Activated T-helper 1 cell treated with anti-CD3 and anti-CD28 coated beads, Interleukin-12 subunit alpha, Interleukin-12 subunit beta, Interleukin-2, Interleukin-4 antibody, amounts not matched to agents 30 ng/mL and 10 ng/mL and 1 ng/mL, durations not matched to agents 14 hours and 24 hours and 36 hours (primary cell): Measurements from ENCODE around the gene RFC4. TPM values are rescaled to one million over a fixed set of nuclear protein-coding genes. Genes with fewer than 3 reads are reported as not detected.
A peak's percentile ranks its signal among the peaks of the same experiment; 100 is the strongest.
"Not testable (repeated sequence)": the region's sequence is repeated elsewhere in the genome, so short reads cannot be mapped to it uniquely, and the experiment has no call there.

ENCODE experiments used
- DNase-seq: peaks from one replicate; pipeline ENCODE4 v3.0.0; 2021; ENCODE audit warnings: low spot score
- H3K27ac Mint-ChIP-seq: one replicate; pipeline ENCODE4 v1.8.0; 2021; ENCODE audit warnings: mild to moderate bottlenecking, mixed read lengths
- H3K27me3 Mint-ChIP-seq: one replicate; pipeline ENCODE4 v1.8.0; 2022; ENCODE audit warnings: mild to moderate bottlenecking, moderate library complexity, mixed read lengths; ENCODE audit not compliant: insufficient read depth
- H3K36me3 Mint-ChIP-seq: one replicate; pipeline ENCODE4 v1.8.0; 2021; ENCODE audit warnings: low read depth, mixed read lengths
- H3K4me1 Mint-ChIP-seq: one replicate; pipeline ENCODE4 v1.8.0; 2021; ENCODE audit warnings: low read depth, mixed read lengths
- H3K4me3 Mint-ChIP-seq: one replicate; pipeline ENCODE4 v1.8.0; 2021; ENCODE audit warnings: mild to moderate bottlenecking, moderate library complexity, mixed read lengths
- H3K9me3 Mint-ChIP-seq: one replicate; pipeline ENCODE4 v1.8.0; 2021; ENCODE audit warnings: mixed read lengths
- intact Hi-C: fragments of 100-400 bp; cut with micrococcal nuclease; formaldehyde crosslinking; loops from one replicate; pipeline ENCODE4 v1.15.1; 2024
- total RNA-seq: library from RNA; stranded (reverse); gene quantifications from 2 replicates; pipeline ENCODE4 v1.2.3, GENCODE V29; 2022

The RFC4 gene
- total RNA-seq, 1 donor from 2014 or later: 122 TPM

- H3K9me3 Mint-ChIP-seq: no peaks in the 10 kb centered on the region
- intact Hi-C loops: loop anchor here (1.0 to 5.0 kb wide), 4 partner anchors 15 to 838 kb away; partner anchors contain the start of gene RFC4
- no peak overlapping the region for H3K27ac Mint-ChIP-seq
- DNase-seq: no peak
- peaks cover 18% of the 10 kb centered on the region for H3K4me1 Mint-ChIP-seq
- peaks cover 8% of the 10 kb centered on the region for H3K27me3 Mint-ChIP-seq
- H3K36me3 Mint-ChIP-seq: peaks cover 4% of the 10 kb centered on the region
- no peak overlapping the region for H3K4me3 Mint-ChIP-seq
Measured at GRCh38 chr3:186821429-186822387, 15.4 kb upstream of the RFC4 start.

GRCh38 chr3:186818956-186819355, 12.7 kb upstream of the RFC4 start:
- H3K27me3 Mint-ChIP-seq: peaks cover under 1% of the 10 kb centered on the region
- no peaks in the 10 kb centered on the region for H3K9me3 Mint-ChIP-seq
- intact Hi-C loops: no loop called here
- no peak for DNase-seq
- H3K36me3 Mint-ChIP-seq: no peaks in the 10 kb centered on the region
- peaks cover 8% of the 10 kb centered on the region for H3K4me1 Mint-ChIP-seq
- H3K27ac Mint-ChIP-seq: no peak overlapping the region
- H3K4me3 Mint-ChIP-seq: no peak overlapping the region

DNA sequence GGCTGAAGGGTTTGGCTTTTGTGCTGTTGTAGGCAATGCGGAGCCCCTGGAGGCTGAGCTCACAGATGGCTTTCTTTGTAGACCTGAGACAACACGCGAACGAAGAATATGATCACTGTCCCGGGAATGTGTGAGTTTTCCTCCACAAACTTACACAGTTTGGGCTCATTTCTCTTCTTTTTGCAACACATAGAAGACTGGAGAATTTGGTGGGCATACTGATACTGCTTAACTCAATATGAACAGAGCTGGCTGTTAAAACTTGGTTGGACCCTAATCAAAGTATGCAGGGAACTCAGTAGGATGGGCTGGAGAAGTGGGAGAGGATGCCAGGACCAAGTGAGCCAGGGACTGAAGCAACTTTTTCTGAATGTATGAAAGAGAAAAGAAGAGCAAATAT, 12.2 kb upstream of the RFC4 start:
- Mint-ChIP-seq H3K27ac (no peak overlapping the region), H3K9me3 (no peaks in the 10 kb centered on the region), H3K4me1 (peaks cover 8% of the 10 kb centered on the region), H3K4me3 (no peak overlapping the region), H3K36me3 (no peaks in the 10 kb centered on the region), H3K27me3 (no peaks in the 10 kb centered on the region)
- DNase-seq: no peak
- intact Hi-C loops: no loop called here

GRCh38 chr3:186815435-186815834, 9.2 kb upstream of the RFC4 start:
- no peaks in the 10 kb centered on the region for H3K9me3 Mint-ChIP-seq
- H3K27me3 Mint-ChIP-seq: no peaks in the 10 kb centered on the region
- no peak overlapping the region for H3K4me3 Mint-ChIP-seq
- intact Hi-C loops: no loop called here
- H3K27ac Mint-ChIP-seq: no peak overlapping the region
- no peak for DNase-seq
- no peaks in the 10 kb centered on the region for H3K36me3 Mint-ChIP-seq
- H3K4me1 Mint-ChIP-seq: peaks cover 8% of the 10 kb centered on the region

DNA sequence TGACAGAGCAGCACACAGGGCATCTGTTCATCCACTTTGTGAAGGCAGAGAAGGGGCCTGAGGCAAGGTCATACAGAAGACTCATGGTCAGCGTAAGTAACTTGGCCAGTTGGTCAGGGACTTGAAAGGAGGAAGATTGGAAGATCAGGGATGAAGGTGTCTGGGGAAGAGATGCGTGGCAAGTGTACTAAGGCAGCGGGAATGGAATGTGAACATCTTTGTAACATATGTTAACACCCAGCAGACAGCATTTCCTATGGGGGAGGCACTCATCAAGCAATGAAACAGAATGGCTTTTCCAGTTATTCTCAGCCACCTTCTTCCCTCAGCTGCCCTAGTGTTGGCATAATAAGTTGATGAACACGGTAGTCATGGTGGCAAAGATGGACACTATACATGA, 7.8 kb upstream of the RFC4 start:
- no peak overlapping the region for H3K27ac Mint-ChIP-seq
- intact Hi-C loops: no loop called here
- no peak for DNase-seq
- peaks cover 8% of the 10 kb centered on the region for H3K4me1 Mint-ChIP-seq
- no peak overlapping the region for H3K4me3 Mint-ChIP-seq
- no peaks in the 10 kb centered on the region for H3K27me3 Mint-ChIP-seq
- H3K9me3 Mint-ChIP-seq: no peaks in the 10 kb centered on the region
- H3K36me3 Mint-ChIP-seq: no peaks in the 10 kb centered on the region

GRCh38 chr3:186811313-186811712, 5.0 kb upstream of the RFC4 start:
- H3K9me3 Mint-ChIP-seq, DNase-seq, H3K27me3 Mint-ChIP-seq, H3K27ac Mint-ChIP-seq, H3K36me3 Mint-ChIP-seq, H3K4me3 Mint-ChIP-seq, intact Hi-C loops: not testable (repeated sequence)
- H3K4me1 Mint-ChIP-seq: peaks cover 18% of the 10 kb centered on the region

GRCh38 chr3:186810336-186810996, 4.2 kb upstream of the RFC4 start:
- no peaks in the 10 kb centered on the region for H3K27me3 Mint-ChIP-seq
- no peaks in the 10 kb centered on the region for H3K36me3 Mint-ChIP-seq
- H3K4me3 Mint-ChIP-seq: no peak overlapping the region
- no peak overlapping the region for H3K27ac Mint-ChIP-seq
- no peak for DNase-seq
- H3K4me1 Mint-ChIP-seq: peaks cover 15% of the 10 kb centered on the region
- H3K9me3 Mint-ChIP-seq: no peaks in the 10 kb centered on the region
- intact Hi-C loops: no loop called here

DNA sequence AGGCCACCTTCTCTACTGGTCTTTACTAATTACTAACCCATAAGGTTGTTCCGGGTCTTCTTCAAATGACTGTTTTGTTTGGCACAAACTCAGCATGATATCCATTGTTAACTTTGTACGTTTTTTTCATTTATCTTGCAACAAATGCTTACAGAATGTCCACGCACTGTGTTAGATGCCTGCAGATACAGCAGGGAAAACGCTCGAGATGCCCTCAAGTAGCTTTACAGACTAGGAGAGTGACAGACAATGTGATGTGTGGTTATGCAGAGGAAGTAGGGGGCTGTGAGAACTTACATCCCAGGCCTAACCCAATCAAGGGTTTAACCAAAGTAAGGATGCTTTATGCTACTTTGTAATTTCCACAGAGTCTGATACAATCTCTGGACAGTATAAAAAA, 949 bp upstream of the RFC4 start:
- no peaks in the 10 kb centered on the region for H3K27me3 Mint-ChIP-seq
- peak overlapping the region; percentile 85 for H3K27ac Mint-ChIP-seq
- intact Hi-C loops: loop anchor here (5.0 kb wide), 2 partner anchors 190 to 870 kb away; partner anchors contain the start of gene TRA2B
- DNase-seq: no peak
- H3K36me3 Mint-ChIP-seq: peaks cover 16% of the 10 kb centered on the region
- H3K4me3 Mint-ChIP-seq: peak overlapping the region; percentile 93
- no peaks in the 10 kb centered on the region for H3K9me3 Mint-ChIP-seq
- H3K4me1 Mint-ChIP-seq: peaks cover 31% of the 10 kb centered on the region

DNA sequence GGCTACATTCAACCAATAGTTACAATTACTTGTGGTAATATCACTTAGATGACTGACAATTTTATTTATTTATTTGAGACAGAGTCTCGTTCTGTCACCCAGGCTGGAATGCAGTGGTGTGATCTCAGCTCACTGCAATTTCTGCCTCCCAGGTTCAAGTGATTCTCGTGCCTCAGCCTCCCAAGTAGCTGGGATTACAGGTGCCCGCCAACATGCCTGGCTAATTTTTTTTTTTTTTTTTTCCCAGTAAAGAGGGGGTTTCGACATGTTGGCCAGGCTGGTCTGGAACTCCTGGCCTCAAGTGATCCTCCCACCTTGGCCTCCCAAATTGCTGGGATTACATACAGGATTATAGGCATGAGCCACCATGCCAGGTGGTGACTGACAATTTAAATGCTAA, 2.8 kb downstream of the RFC4 start:
- H3K4me3 Mint-ChIP-seq, H3K9me3 Mint-ChIP-seq, DNase-seq, intact Hi-C loops, H3K27me3 Mint-ChIP-seq, H3K27ac Mint-ChIP-seq: not testable (repeated sequence)
- peaks cover 36% of the 10 kb centered on the region for H3K36me3 Mint-ChIP-seq
- H3K4me1 Mint-ChIP-seq: peaks cover 50% of the 10 kb centered on the region

DNA sequence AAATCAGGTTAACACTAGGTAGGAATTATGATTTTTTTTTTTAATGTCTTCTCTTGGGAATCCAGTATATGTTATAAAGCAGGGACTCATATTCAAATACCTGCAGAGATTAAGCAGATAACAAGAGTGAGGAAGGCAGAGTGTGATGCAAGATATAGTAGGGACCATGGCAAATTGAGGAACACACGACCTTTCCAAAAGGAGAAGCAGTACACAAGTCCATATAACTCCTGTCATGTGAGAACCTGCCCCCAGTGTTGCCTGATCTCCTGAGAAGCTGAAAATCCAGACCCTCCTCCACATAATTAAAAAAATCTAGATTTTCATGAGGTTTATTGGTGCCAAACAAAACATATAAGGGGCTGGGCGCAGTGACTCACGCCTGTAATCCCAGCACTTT, 3.6 kb downstream of the RFC4 start:
- no peak overlapping the region for H3K4me3 Mint-ChIP-seq
- no peaks in the 10 kb centered on the region for H3K9me3 Mint-ChIP-seq
- no peaks in the 10 kb centered on the region for H3K27me3 Mint-ChIP-seq
- intact Hi-C loops: no loop called here
- H3K27ac Mint-ChIP-seq: no peak overlapping the region
- no peak for DNase-seq
- H3K36me3 Mint-ChIP-seq: peaks cover 41% of the 10 kb centered on the region
- H3K4me1 Mint-ChIP-seq: peaks cover 54% of the 10 kb centered on the region

DNA sequence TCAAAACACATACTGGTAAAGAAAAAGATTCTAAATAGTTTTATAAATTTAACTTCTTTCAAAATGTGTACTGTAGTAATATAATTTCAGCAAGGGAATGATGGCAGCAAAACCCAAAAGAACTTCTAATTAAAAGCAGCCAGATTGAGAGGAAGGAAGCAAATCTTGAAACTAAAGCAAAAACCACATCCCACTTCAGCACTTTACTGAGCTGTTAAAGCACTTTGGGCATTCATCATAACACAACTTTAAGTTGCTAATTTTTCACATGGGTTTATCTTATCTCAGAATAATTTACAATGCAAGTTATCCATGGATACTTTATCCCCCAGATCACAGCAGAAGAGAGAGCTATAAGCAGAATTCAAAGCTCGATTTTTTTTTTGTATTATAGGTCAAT, 6.0 kb downstream of the RFC4 start:
- intact Hi-C loops: no loop called here
- peaks cover 43% of the 10 kb centered on the region for H3K4me1 Mint-ChIP-seq
- peaks cover 58% of the 10 kb centered on the region for H3K36me3 Mint-ChIP-seq
- DNase-seq: no peak
- H3K9me3 Mint-ChIP-seq: no peaks in the 10 kb centered on the region
- H3K27ac Mint-ChIP-seq: peak overlapping the region; percentile 16
- no peak overlapping the region for H3K4me3 Mint-ChIP-seq
- H3K27me3 Mint-ChIP-seq: no peaks in the 10 kb centered on the region

DNA sequence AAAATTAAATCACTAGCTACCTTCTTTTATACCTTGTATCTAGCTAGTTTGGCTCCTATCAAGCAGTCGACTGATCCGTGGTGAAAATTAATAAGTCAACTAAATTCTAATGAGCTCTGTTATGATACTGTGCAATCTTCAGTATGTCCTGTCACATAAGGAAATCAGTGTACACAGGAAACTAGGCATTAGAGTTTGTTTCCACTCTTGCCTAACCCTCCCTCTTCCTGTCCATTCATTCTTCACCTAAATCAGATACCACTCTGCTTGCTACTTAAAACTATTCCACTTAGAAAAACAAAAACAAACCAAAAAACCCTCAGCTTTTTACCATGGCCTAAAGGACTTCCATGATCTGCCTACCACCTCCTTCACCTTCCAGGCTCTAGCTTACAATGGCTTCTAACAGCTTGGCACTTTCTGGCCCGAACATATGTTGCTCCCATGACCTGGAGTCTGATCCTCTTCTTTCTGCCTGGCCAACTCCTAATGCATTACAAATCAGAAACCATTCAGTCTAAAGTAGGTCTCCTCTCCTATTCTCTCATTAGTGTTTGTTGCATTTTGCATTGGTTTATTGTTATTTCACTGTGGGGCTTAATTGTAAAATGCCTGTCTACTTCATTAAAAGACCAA, 7.9 kb downstream of the RFC4 start:
- Mint-ChIP-seq H3K9me3 (no peaks in the 10 kb centered on the region), H3K4me1 (peaks cover 34% of the 10 kb centered on the region), H3K4me3 (no peak overlapping the region), H3K36me3 (peaks cover 64% of the 10 kb centered on the region), H3K27ac (peak overlapping the region; percentile 49), H3K27me3 (no peaks in the 10 kb centered on the region)
- intact Hi-C loops: no loop called here
- no peak for DNase-seq
